ENCODE data around the gene ARID1B. TPM values are rescaled to one million over a fixed set of nuclear protein-coding genes. Genes with fewer than 3 reads are reported as not detected.

Gene ARID1B
- total RNA-seq, 1 donor from 2014 or later: 18.5 TPM

- TF ChIP-seq CTCF (conservative IDR thresholded peaks at IDR 0.05; ENCODE audit: low read depth, low read length): no peak
- H3K4me3 ChIP-seq (ENCODE audit: low read depth, low read length): no peak overlapping the region
- DNase-seq (ENCODE audit: low read depth): no peak
Measured at GRCh38 chr6:157124485-157125254, 347.5 kb downstream of the ARID1B start.

DNA sequence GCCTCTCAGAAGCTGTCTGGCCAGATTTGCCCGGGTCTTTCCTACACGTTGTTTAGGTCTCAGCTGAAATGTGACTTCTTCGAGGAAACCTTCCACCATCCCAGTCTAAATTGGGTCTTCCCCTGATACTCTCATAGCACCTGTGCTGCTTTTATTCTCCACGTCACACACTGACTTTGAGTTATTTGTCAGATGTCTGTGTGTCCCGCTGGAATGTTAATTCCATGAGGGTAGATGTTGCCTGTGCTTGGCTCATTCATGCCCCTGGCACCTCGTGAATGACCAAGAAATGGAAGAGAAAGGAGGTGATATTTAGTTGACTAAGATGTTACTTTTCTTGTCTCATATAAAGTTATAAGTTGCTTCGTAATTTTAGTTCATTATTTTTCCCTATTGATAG, 348.4 kb downstream of the ARID1B start:
- H3K4me3 ChIP-seq (ENCODE audit: low read depth, low read length): no peak overlapping the region
- DNase-seq (ENCODE audit: low read depth): no peak
- no peak for TF ChIP-seq CTCF (conservative IDR thresholded peaks at IDR 0.05; ENCODE audit: low read depth, low read length)

DNA sequence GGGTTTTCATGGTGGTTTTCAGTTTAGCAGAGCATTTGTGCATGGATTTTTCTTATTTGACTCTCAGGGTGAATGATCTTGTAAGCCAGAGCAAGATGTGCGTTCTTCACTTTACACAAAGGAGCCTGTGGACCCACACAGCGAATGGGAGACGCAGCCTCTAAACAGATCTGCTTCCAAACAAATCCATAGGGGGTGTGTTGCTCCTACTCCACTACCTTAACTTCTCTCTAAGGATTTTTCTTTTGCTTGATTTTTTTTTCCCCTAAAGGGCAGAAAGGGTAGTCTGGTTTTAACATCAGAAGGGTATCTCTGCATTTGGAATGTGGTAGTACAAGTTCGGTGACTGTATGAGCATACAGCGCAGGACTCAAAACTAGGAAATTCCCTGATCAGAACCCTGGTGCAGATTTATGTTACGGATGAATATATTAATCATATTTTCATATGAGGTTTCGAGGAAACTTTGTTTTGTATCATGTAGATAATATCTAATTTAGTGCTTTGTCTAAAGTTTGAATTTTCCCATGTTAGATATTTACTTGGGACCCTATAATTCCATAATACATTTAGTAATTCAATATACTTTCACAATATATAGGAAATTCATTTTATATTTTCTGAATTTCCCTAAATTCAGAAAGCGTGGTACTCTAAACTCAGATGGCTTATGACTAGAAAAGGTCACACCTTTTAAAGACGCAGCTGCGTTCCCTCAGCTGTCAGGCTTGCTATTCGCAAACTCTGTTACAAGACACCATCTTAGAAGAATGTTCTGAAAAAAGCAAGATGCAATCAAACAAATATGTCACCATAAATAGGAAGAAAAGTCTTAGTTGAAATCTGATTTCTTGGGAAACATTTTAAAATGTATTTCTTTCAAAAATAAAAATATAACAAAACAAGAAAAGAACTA, 349.3 kb downstream of the ARID1B start:
- H3K4me3 ChIP-seq (ENCODE audit: low read depth, low read length): no peak overlapping the region
- no peak for TF ChIP-seq CTCF (conservative IDR thresholded peaks at IDR 0.05; ENCODE audit: low read depth, low read length)
- DNase-seq (ENCODE audit: low read depth): no peak

DNA sequence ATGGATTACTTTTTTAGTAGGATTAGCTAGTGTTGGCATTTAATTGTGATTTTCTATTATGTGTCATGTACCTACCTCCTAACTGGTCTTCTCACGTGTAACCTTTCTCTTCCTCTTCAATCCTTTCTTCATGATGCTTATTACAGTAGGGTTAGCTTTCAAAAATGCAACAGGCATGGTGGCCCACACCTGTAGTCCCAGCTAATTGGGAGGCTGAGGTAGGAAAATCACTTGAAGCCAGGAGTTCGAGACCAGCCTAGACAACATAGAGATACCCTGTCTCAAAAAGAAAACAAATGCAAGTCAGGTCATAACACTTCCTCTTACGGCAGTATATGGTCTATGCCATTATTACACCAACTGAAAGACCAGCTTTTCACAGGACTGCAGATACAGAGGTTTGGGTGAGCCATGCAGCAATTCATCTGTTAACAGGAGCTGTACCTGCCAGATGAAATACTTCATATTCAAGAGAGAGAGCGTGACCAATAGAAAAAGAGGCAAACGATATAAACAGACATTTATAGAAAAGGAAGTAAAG, 351.1 kb downstream of the ARID1B start:
- no peak for DNase-seq (ENCODE audit: low read depth)
- H3K4me3 ChIP-seq (ENCODE audit: low read depth, low read length): no peak overlapping the region
- no peak for TF ChIP-seq CTCF (conservative IDR thresholded peaks at IDR 0.05; ENCODE audit: low read depth, low read length)

DNA sequence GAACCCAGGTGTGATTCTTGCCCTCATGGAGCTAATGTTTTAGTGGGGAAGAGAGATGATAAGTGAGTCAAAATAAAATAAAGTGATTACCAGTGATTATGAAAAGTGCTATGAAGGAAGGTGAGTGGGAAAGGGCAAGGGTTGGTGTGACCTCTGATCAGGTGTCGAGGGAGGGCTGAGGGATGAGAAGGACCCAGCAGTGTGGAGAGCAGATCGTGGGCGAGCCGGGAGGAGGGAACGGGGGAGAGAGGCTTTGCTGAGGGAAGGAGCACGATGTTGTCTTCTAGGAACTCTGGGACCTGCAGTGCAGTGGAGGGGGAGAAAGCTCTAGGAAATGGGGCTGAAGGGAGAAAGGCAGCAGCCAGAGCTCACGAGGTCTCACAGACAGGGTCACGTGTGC, 354.1 kb downstream of the ARID1B start:
- no peak overlapping the region for H3K4me3 ChIP-seq (ENCODE audit: low read depth, low read length)
- no peak for DNase-seq (ENCODE audit: low read depth)
- no peak for TF ChIP-seq CTCF (conservative IDR thresholded peaks at IDR 0.05; ENCODE audit: low read depth, low read length)

DNA sequence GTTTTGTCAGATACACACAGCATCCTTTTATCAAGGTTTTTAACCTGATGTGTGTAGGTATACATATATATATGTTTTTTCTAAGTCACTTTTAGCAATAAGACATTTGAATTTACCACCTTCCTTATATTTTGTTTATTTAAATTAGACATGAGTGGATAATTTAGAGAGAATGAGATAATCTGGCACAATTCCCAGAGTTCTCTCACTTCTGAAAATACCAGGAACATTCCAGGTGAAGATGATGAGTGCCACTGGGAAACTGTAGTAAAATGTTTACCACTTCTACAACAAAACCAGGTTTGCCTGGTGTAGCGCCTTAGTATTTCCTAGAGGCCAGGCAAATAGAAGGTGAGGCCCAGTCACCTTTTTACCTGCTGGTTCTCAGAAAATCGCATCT, 356.7 kb downstream of the ARID1B start:
- TF ChIP-seq CTCF (conservative IDR thresholded peaks at IDR 0.05; ENCODE audit: low read depth, low read length): no peak
- no peak for DNase-seq (ENCODE audit: low read depth)
- no peak overlapping the region for H3K4me3 ChIP-seq (ENCODE audit: low read depth, low read length)

All from epithelial cell of proximal tubule (primary cell).